GM18505 (cell line): ENCODE measurements around the gene PIGK.
A peak's percentile ranks its signal among the peaks of the same experiment; 100 is the strongest.

Experiments
- ATAC-seq: cut with Tn5 transposase; IDR thresholded peaks from one replicate; pipeline ENCODE4 v1.9.1; 2021; ENCODE audit not compliant: unreplicated experiment
- POLR2A ChIP-seq: IDR thresholded peaks from 4 replicates; pipeline ENCODE4 v1.6.1; 2011; ENCODE audit warnings: borderline replicate concordance; ENCODE audit not compliant: insufficient read depth, insufficient read length; ENCODE audit errors: extremely low read depth

Gene PIGK

DNA sequence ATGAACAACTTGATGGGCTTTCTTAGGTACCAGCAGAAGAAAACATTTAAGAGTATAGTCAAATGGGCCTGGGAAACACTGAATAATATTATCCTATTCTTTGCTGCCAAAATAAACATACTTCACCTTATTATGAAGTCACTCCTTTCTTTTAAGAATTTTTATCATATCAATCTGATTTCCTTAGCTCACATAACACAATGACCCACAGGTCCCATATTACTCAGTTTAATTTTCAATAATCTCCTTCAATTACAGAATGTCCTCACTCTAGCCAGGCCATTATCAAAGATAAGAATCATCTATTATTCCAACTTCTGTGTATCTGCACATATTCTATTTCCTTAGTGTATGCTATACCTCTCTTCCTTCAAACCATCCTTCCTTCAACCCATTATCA lies 63.0 kb downstream of the PIGK start:
- ATAC-seq: no peak
- TF ChIP-seq POLR2A: no peak

DNA sequence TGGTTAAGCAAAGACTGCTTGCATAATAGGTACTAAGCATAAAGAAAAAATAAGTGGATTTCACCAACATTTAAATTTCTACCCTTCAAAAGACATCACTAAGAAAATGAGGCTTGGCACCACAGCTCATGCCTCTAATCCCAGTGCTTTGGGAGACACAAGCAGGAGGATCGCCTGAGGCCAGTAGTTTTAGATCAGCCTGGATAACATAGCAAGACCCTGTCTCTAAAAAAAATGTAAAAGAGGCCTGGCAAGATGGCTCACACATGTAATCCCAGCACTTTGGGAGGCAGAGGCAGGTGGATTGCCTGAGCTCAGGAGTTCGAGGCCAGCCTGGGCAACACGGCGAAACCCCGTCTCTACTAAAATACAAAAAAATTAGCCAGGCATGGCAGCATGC lies 73.0 kb downstream of the PIGK start:
- no peak for ATAC-seq
- TF ChIP-seq POLR2A: no peak

DNA sequence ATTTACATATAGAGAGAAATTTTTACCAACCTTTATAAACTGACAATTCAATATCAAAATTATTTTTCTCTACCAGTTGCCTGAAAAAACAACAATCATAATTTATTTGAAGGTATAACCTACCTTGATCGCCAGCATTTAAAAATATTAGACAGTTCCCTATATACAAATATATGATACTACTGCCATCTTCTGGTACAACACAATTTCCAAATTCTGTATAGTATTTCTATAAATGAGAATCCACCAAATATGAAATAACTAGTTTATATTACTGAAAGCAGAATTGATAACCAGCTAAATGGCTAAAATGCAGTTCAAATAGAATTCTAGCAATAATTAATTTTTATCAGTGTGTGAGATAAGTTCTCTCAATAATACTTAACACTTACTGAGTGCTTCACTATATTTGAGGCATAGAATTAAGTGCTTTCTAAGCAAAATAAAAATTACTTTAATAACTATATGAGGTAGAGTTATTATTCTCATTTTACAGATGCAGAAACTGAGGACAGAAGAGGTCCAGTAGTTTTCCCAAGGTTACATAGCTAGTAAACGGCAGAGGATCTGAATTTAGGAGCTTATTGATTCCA lies 75.6 kb downstream of the PIGK start:
- no peak for TF ChIP-seq POLR2A
- no peak for ATAC-seq

DNA sequence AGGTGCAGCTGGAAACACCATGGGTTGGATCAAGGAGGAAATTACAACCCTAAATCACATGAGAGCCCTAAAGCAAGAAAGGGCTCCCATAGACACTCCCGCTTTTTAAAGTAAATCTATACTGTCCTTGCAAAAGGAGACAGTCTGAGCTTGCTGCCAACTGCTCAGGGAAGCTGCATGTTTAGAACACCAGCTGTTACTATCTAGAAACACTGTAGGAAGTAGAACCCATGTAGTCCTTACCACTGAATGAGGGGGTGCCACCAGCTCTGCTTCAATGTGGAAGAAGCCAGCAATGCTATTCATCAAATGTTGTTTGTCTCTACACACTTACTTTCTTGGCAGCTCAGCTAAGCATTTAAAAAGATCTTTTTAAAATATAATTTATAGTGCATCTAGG lies 79.8 kb downstream of the PIGK start:
- TF ChIP-seq POLR2A: no peak
- ATAC-seq: no peak

DNA sequence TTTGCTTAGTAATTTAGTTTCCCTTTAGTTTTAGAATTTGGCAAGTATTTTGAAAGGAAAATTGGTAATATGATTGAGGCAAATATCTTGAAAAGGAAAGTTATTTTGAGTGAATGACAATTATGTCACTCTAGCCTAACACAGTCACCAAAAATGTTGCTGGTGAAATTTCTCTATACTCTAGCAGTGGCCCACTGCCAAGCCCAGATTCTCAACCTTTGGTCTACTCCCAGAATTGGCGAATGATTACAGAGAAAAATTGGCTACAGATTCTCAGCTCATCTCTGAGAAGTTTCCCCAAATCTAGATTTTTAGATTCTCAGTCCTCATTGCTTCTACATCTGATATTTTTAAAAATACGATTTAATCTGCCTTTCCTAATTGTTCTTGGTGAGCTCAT lies 84.9 kb downstream of the PIGK start:
- ATAC-seq: no peak
- TF ChIP-seq POLR2A: no peak

DNA sequence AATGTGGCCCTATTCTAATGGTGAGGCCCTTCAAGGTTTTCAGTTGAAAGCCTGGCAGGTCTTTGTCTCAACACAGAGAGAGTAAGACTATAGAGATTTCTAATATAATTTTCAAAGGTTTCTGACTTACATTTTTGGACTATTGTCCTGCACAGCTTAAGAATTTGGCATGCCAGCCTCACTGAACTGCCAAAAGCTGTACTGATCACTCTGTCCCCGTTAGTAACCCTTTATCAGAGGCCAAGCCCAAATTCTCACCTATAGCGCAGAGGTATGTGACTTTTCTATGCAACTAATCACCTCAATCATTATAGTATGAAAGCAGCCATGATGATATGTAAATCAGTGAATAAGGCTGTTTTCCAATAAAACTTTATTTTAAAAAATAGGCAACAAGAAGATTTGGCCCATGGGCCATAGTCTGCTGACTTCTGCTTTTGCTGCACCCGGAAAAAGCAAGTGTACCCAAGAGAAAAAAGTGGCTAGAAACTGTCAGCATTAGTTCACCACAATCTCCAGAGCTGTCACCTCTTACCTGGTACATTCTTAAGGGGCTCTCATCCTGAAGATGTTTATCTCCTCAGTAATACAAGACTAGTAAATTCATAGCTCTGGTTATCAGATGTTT lies 85.4 kb downstream of the PIGK start:
- TF ChIP-seq POLR2A: no peak
- ATAC-seq: no peak

DNA sequence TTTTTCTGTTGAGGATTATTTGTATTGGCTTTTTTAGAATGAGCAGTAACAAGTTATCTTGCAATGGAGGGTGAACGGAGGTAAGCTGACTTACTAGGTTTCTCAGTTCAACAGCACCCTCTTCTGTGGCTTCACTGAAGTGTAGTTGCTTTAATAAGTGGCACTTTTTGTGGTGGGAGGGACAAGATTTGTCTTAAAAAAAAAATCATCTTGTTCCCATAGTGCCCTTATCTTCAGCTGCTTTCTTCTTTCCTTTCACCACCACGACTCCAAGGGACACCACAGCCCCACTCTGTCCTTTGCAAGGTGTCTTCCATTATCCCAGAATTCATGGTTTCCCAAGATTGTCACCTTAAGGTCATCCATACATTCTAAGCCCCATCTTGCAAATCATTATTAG lies 92.9 kb downstream of the PIGK start:
- no peak for TF ChIP-seq POLR2A
- peak; percentile 86 for ATAC-seq

DNA sequence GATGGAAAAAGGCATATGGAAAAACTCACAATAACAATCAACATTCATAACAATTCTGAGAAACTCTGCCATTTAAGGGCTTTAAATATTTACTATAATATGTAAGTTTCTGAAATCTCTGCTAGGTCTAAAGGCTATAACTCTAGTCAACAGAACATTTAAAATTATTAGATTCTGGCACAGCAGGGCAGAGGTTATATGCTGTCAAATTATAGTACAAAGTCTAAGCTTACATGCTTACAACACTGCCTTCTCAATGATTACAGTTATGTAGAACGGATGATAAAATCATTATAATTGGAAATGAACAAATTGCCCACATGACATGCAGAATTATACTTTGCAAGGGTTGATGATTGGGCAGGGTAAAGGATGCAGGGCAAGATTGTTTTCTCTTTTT lies 97.7 kb downstream of the PIGK start:
- ATAC-seq: no peak
- TF ChIP-seq POLR2A: no peak

DNA sequence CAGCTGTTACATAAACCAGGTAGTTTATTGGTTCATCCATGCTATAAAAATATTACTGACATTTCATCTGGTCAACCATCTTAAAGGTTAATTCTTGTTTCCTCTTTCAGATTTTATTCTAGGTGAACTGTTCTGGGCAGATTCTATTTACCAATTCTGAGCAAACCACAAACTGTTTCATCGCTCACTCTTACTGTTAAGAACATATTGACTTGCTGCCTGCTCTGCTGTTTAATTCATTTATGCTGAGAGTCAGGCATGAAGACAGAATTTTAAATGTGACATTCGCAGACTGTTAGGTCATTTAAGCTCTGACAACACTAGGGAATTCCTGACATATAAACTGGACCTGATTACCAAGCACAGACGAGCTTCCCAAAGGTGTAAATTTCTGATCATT lies 98.3 kb downstream of the PIGK start:
- no peak for TF ChIP-seq POLR2A

DNA sequence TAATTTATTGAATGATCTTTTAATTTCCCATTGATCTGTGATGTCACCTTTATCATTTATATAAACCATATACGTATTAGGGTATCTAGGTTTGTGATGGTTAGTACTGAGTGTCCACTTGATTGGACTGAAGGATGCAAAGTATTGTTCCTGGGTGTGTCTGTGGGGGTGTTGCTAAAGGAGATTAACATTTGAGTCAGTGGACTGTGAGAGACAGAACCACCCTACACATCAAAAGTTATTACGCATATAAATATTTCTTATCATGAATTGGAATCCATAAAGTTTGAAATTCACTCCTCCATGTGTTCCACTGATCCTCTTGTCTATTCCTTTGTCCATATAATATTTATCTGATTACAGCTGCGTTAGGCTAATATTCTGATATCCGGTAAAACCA lies 100.5 kb downstream of the PIGK start:
- no peak for ATAC-seq
- TF ChIP-seq POLR2A: no peak

More for the DNA sequence above, 98.3 kb downstream of the PIGK start:
- ATAC-seq: no peak

DNA sequence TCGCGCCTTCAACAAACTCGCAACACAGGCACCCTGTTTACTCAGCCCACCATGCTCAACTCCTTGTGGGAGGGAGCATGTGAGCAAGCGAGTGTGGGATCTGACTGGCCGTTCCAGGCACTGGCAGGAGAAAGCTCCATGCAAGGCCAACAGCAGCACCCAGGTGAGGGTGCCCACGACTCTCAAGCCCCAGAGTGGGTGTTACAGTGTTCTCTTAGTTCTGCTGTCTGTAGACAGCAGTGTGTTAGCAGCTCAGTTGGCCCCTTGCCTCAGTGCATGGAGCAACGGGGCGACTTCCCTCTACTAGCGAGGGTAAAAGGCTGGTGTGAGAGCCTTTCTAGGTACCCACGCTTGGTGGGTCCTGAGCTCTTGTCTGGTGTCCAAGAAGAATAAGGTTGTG lies 114.6 kb downstream of the PIGK start:
- ATAC-seq: no peak
- TF ChIP-seq POLR2A: no peak

DNA sequence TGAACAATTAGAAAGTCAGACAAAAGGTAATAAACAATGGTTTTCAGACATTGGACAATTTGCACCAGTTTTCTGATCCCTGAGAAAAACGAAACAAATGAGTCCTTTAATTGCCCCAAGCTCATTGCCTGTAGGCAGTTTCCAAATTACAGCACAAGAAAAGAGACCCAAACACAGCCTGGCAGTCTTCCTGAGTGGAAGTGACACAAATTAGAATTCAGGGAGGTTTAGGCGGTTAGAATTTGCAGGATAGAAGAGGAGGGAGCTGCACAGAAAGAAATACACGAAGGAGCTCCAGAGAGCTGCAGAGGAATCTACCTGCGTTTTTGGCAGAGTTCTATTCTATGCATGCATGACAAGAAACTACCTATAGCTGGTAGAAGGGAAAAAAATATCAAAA lies 115.7 kb downstream of the PIGK start:
- no peak for ATAC-seq
- TF ChIP-seq POLR2A: no peak

DNA sequence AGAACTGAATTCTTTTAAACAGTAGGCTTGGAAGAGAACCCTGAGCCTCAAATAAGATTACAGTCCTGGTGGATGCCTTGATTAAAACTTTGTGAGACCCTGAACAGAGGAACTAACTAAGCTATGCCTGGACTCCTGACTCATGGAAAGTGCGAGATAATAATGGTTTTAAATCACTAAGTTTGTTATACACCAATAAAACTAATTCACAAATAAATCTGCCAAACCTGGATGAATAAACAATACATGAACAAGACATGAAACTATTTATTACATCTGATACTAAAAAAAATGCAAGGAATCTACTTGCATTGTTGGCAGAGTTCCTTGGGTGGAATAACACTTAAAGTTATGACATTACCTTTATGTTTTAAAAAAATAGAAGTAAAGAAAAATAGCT lies 118.4 kb downstream of the PIGK start:
- no peak for TF ChIP-seq POLR2A
- no peak for ATAC-seq

DNA sequence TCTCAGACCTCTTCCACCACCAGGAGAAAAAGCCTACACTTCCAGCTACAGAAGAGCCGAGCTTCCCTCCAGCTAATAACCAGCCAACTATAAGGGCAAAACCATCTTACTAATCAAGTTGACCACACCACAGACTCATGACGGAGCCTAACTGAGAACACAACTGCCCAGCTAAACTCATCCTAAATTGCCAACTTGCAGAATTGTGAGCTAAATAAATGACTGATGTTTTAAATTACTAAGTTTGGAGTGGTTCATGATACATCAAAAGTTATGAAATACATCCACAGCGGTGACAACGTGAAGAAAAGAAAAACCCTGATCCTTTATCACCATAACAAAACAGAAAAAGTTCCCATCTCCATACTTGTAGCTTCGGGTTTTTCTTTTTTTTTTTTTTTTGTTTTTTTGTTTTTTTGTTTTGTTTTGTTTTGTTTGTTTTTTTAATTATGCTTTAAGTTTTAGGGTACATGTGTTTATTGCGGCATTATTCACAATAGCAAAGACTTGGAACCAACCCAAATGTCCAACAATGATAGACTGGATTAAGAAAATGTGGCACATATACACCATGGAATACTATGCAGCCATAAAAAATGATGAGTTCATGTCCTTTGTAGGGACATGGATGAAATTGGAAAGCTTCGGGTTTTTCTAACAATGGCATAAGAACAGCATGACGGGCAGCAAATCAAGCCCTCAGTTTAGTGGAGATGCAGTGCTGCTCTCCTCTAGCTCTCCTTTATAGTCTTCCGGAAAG lies 122.6 kb downstream of the PIGK start:
- ATAC-seq: no peak
- TF ChIP-seq POLR2A: no peak
